Stimulated activated CD8-positive, alpha-beta memory T cell treated with anti-CD3 and anti-CD28 coated beads, Interleukin-2, amount 100 ng/mL, for 1 hour (primary cell): ENCODE results near the gene PYGO2.
A peak's percentile ranks its signal among the peaks of the same experiment; 100 is the strongest.
"Not testable (repeated sequence)": the region's sequence is repeated elsewhere in the genome, so short reads cannot be mapped to it uniquely, and the experiment has no call there.

ENCODE experiments used
- DNase-seq, 2 donors: peaks; one replicate each; pipeline ENCODE4 v3.0.0-alpha.2; 2020; ENCODE audit warnings: low read depth in 2 of 2

PYGO2 gene

DNA sequence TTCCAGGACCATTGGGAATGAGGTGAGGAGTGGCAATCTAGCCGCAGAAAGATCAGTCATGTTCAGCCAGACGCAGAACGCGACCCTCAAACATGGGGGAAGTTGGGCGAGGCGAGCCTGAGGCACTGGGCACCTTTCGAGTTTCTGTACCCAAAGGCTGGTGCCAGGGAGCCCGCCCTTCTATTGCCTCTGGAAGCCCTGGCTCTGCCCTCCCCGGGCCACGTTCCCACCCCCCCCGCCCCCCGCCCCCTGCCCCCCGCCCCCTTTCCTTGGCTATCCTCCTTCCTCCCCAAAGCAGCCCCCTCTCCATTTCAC, 38.8 kb upstream of the PYGO2 start:
- DNase-seq, result no peak

DNA sequence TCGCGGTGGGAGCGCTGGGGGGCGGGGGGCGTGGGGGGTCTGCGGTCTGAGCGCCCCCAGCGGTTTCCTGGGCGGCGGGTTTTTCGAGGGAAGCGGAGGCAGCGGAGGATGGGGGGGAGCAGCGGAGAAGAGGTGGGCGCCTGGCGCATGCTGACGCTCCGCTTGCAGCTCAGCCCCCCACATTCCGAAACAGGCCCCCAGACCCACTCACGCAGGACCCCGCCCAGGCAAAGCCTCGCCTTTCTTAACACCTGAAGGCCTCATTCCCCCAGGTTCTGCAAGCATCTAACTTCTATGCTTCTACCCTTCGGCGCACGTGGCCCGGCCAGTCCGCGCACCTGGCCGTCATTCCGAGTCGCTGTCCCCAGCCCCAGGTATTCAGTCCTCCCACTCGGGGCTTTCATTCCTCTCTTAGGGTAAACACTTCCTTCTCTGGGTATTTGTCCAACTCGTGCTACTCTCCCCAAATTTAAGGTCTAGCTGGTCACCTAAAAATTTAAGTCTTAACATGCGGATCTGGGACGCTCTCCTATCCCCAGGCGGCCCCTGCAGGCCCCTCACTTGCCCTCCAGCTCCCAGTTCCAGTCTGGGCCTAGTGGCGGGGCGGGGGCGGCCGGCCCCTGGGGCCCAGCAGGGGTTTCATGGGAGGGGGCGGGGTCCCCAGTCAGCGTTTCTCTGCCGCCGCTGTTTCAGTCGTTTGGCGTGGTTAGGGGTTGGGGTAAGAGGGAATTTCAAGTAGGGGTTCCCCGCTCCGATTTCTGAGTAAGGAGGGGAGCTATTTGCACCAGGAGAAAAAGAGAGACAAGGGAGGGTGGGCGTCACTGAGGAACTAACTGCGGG, 38.2 kb upstream of the PYGO2 start:
- DNase-seq, result no peak

DNA sequence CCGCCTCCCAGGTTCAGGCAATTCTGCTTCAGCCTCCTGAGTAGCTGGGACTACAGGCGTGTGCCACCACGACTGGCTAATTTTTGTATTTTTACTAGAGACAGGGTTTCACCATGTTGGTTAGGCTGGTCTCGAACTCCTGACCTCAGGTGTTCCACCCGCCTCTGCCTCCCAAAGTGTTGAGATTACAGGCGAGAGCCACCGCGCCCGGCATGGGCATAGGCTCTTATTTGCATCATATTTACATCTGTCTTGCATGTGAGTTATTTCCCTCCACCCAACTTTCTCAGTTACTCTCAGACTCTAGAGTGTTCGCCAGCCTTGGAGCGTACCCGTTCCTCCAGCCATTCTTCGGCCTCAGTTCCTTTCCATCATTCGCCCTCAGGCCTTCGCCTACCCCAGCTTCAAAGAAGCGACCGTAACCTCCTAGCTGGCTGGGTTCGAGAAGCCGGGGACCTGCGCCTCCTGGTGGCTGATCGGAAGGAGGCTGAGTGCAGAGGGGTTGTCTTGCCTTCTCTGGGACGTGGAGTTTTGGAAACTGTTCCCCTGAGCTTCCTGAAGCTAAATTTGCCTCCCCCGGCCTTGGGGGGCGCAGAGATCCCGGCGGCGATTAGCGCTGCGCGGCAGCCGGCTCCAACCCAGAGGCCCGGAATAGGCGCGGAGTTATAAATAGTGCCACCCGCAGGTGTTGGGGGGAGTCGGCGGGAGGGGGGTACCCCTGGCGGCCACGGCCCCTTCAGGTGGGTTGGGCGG, 37.4 kb upstream of the PYGO2 start:
- DNase-seq, result peak in 1 of 2 donors; percentile 34

DNA sequence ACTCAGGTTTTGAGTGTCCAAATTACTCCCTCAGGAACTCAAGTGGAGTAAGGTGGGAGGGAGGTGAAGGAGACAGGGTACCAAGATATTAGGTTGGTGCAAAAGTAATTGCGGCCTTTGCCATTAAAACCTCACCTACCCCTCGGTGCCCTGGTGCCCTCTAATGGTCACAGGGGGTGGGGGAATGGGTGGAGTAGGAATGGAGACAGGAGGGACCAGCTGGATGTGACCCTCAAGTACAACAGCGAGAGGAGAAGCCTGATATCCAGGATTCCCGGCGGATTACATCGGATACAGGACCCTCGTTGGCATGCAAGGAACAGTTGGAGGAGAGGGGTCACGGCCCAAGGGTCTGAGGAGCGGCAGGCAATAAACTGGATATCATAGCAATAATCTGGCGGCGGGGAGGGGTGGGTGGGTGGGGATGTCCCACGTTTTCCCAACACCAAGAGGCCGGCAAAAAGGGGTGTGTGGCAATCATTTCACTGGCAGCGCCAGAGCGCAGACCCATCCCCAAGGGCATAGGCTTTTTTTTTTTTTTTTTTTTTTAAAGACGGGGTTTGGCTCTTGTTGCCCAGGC, 36.7 kb upstream of the PYGO2 start:
- DNase-seq, result no peak

DNA sequence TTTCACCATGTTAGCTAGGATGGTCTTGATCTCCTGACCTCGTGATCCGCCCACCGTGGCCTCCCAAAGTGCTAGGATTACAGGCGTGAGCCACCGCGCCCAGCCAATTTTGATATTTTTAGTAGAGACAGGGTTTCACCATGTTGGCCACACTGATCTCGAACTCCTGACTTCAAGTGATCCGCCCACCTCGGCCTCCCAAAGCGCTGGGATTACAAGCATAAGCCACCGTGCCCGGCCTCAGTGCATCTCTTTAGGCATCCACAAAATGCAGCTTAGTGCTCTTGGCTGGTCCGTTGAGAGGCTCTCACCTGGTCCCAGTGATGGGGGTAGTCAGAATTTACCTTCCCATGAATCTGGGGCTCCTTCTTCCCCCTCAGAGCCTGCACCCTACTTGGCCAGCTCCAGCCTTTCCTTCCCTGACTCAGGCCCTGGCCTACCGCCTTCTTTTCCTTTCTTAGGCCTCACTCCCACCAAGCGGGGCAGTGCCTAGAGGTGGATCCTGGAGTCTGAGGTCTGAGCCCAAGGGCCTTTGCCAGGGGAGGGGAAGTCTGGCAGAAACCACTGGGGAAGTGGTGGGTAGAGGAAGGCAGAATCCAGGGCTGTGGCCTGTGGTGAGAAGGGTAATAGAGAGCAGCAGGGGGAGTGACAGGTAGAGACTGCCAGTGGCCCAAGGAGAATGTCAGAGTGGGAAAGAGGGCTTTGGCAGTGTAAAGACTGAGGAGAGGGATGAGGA, 35.6 kb upstream of the PYGO2 start:
- no peak for DNase-seq

DNA sequence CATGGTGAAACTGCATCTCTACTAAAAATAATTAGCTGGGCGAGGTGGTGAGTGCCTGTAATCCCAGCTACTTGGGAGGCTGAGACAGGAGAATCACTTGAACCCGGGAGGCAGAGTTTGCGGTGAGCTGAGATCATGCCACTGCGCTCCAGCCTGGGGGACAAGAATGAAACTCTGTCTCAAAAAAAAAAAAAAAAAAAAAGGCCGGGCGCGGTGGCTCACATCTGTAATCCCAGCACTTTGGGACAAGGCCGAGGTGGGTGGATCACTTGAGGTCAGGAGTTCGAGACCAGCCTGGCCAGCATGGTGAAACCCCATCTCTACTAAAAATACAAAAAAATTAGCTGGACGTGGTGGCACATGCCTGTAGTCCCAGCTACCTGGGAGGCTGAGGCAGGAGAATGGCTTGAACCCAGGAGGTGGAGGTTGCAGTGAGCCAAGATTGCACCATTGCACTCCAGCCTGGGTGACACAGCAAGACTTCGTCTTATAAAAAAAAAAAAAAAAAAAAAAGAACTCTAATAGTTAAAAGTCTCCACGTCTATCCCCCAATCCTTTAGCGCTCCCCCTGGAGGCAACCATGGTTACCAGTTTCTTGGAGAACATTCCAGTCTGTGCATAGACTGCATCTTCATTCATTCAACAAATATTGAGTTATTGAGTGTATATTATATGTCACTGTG, 33.9 kb upstream of the PYGO2 start:
- not testable (repeated sequence) for DNase-seq

DNA sequence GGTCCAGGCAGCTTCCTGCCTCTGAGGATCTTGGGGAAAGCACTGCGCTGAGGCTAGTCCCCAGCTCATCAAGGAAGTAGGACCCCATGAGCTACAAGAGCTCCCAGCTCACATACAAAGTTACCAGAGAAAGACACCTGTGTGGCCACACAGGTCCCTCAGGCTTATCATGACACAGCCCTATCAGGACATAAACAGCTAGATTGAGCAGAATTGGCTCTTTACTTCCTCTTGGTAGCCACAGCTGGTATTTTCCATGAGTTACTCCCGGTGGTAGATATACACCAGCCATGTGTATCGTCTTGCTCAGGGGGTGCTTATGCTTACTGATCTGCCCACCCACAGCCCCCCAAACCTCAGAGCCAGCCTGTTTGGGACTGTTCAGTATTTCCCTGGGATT, 33.0 kb upstream of the PYGO2 start:
- DNase-seq, result no peak

DNA sequence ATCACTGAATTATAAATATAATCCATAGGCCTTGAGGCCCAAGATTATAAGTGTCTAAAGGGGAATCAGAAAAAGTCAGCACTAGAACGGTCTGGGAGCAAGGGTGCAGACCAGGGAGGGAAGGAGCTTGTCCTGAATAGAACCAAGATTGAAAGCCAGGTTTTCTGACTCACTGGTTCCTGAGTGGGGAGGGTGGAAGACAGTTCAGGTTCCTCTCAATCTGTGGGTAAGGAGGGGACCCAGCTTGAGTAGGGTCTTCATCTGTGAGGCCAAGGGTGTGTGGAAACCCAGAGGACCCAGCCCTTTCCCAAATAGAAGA, 32.6 kb upstream of the PYGO2 start:
- DNase-seq, result no peak

DNA sequence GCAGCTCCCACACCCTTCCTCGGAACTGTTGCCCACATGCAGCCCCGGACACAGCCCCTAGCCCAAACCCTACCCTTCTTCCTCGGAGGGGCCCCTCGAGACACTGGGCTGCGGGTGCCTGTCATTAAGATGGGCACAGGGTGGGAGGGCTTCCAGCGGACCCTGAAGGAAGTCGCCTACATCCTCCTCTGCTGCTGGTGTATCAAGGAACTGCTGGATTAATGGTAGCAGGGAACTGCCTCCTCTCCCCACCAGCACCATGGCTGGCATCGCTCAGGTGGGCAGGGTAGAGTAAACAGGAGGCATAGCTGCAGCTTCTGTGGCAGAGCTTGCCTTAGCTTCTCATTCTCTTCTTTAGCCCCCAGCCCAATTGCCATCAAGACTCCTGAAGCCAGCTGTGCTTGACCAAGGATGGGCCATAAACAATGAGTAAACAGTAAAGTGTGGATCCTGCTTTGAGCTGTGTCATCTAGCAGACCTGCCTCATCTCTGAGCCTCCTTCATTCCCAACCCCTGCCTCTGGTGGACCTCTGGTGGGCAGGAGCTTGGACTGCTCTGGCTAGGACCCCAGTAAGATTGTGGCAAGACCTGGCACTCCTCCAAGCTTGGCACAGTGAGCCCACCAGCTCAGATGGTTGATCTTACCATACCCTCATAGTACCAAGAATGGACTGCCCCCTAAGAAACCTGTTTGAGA, 32.1 kb upstream of the PYGO2 start, which contains the start of gene LENEP:
Gene LENEP, plus strand, starts transcription at position 15 of the 697 bp plus-strand sequence. Its CDS starts 22 bp downstream, at position 37.
- DNase-seq, result no peak

DNA sequence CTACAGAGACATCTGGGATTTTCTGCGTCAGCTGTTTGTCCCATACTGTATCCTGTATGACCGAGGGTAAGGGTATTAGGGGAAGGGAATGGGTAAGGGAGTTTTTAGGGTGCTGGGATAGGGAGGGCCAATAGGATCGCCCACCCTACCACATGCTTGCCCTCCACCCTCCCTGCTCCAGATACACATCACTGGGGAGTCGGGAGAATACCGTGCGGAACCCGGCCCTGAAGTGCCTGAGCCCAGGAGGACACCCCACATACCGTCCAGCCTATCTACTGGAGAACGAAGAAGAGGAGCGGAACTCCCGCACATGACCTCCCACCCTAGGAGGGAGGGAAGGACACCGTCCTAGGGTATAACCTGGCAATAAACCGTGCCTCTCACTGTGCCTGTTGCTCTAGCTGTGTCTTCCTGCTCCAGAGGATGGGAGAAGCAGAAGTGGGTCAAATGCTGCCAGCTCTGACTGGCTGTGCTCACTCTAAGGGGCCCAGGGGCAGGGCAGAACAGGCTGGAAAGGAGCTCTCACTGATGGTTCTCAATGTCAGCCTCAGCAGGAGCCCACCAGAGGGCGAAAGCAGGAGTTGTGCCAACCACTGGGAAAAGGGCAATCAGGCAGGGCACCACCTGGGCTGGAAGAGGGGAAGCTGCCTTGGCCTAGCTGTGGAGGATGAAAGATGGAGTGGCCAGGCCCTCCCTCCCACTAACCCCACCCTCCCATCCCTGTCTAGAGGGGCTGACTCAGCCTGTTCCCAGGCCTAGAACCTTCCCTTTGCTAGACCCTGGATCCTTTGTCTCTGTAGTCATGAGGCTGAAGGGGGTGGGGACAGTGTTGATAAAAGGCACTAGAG, 31.4 kb upstream of the PYGO2 start:
- DNase-seq, result no peak

DNA sequence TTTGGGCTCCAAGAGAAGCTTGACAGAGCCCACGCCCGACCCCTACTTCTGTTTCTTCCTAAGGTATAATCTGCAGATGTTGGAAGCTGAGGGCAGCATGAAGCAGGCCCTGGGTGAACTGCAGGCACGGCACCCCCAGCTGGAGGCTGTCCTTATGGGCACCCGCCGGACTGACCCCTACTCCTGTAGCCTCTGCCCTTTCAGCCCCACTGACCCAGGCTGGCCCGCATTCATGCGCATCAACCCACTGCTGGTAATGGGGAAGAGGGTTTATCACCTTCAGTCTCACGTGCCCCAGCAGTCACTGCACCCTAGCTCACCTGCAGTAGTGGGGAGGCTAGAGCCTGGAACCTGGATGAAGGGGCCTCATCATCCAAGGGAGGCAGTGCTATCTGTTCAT, 28.7 kb upstream of the PYGO2 start:
- no peak for DNase-seq

DNA sequence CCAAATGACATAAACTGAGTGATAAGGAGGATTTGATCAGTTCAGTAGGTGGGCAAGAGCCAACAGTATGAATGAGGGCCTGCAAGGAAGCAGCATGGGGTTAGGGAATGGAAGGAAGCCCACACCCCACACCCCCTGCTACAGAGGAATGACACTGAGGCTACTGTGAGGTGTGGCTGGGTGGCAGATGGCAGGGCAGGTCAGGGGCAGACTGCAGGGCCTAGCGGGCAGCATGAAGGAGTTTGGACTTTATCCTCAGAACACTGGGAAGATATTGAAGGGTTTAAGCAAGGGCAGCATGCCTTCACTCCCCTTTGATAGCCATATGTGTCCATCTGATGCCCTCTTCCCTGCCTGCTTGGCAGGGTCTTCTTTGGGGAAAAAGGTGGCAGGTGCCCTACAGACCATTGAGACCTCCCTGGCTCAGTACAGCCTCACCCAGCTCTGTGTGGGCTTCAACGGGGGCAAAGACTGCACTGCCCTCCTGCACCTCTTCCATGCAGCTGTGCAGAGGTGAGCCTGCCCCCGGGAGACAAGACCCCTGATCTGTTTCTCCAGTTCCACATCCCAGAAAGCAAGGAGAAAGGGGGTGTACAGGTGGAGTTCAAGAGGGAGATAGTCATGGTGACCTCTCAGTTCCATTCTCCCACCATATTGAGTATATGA, 27.7 kb upstream of the PYGO2 start:
- no peak for DNase-seq

DNA sequence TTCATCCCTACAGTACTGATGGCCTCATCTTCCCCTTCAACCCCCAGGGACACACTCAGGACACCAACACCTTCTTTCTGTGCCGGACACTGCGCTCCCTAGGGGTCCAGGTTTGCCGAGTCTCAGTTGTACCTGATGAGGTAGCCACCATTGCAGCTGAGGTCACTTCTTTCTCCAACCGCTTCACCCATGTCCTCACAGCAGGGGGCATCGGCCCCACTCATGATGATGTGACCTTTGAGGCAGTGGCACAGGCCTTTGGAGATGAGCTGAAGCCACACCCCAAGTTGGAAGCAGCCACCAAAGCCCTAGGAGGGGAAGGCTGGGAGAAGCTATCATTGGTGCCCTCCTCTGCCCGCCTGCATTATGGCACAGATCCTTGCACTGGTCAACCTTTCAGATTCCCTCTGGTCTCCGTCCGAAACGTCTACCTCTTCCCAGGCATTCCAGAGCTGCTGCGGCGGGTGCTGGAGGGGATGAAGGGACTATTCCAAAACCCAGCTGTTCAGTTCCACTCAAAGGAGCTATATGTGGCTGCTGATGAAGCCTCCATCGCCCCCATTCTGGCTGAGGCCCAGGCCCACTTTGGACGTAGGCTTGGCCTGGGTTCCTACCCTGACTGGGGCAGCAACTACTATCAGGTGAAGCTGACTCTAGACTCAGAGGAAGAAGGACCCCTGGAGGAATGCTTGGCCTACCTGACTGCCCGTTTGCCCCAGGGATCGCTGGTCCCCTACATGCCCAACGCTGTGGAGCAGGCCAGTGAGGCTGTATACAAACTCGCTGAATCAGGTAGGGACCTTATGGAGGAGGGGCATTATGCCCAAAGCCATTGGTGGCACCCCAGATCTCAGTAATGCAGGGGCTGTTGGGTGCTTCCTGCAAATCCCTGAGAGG, 26.7 kb upstream of the PYGO2 start:
- no peak for DNase-seq

DNA sequence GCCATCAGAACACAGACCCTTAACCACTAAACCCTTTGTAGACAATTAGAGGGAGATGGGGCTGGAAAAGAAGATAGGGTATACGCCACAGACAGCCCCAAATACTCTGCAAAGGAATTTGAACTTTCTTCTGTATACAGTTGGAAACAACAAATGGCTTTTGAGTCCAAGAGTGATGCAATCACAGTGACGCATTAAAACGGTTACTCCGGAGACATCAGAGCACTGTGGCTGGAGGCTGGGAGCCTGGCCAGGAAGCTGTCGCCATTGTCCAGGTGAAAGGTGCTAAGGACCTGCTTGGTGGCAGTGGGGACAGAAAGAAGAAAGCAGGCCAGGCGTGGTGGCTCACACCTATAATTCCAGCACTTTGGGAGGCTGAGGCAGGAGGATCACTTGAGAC, 25.7 kb upstream of the PYGO2 start:
- no peak for DNase-seq

DNA sequence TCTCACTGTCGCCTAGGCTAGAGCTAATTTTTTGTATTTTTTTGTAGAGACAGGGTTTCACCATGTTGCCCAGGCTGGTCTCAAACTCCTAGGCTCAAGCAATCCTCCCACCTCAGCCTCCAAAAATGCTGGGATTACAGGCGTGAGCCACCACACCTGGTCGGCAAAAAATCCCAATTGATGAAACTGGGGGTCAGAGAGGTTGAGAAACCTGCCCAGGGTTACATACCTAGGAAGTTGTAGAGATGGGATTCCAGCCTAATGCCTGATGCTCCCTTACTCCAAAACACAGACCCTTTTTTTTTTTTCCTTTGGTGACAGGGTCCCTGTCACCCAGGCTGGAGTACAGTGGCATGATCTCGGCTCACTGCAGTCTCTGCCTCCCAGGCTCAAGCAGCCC, 25.2 kb upstream of the PYGO2 start:
- not testable (repeated sequence) for DNase-seq

DNA sequence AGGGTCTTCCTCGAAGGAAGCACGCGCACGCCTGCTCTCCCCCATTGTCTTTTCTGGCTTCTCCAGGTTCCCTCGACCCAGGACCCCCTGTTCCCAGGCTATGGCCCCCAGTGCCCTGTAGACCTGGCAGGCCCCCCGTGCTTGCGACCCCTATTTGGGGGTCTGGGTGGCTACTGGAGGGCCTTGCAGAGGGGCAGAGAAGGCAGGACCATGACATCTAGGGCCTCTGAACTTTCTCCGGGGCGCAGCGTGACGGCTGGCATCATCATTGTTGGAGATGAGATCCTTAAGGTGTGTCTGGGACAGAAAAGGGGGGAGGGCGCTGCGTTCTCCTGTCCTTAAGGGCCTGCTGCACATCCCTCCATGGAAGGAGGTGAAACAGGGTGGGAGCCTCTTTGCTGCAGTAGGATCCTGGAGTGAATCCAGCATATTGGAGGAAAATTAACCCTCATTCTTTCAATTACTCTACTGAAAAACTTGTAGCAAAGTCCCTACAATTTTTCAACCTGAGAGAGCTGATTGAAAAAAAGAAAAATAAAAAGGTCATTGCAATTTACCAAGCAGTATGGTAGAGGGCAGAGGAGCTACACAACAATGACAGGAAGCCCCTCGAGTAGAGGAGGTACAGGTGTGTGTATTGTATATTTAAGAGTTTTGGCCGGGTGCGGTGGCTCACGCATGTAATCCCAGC, 22.3 kb upstream of the PYGO2 start:
- no peak for DNase-seq

DNA sequence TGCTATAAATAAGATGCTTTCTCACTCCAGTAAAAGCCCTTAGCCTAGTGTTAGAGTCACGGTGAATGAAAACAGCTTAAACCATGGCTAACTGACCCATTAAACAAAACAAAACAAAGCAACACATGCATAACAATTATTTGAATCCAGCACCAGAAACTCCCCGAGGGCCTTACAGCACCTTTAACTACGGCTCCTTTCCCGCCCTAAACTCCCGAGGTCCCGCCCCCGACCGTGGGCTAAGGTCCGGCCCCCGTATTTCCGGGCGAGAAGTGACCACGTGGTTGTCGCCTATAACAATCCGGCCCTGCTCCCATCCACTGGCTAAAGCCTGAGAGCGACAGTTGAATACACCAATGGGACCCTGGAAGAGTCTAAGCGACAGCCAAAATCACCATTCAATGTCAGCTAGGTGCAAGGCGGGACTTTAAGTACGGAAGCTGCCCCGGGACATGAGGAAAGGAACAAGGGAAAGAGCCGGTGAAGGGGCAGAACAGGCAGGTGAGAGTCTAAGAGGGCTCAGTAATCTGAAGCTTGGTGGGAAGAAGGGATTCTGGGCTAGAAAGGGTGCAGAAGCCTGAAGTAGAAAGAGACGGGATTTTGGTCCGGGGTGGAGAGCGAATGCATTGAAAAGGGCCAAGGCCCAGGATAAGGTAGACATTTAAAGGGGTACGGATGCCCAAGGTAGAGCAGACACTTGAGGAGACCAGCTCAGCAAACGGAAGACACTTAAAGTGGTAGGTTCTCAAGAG, 21.5 kb upstream of the PYGO2 start, which contains the start of gene FLAD1:
Gene FLAD1, plus strand, starts transcription at position 448 of the 752 bp plus-strand sequence. CDS start 351 bp downstream, outside the sequence.
- peak; percentile 85 to 88 for DNase-seq
